Measurements from ENCODE around the gene GLRX.

DNA sequence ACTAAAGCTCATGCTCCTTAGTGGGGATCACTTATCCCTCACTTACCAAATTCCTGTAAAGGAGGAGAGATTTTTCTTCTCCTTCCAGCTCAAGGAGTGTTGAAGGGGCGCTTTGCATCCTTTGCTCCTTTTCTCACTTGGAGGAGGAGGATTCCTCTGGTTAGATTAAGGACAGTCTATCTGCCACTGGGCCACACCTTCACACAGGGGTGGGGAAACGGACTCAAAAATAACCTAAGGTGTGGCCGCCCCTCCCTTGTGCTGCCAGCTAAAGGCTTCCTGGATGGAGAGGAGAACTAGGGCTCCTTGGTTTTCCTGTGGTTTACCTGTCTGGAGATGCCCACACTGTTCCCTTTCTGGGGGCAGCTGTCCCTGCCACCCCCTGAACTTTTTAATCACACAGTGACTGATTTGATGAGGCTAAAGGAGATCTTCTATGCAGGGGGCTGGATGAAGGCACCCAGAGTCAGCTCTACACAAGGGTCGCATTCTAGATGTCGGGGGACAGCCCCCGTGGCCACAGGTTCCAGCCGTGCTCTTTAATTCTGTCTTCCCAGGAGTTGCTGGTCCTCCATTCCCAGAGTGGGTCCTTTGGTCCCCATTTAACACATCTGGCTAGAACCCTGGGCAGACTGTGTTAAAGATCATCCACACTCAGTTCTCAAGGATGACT lies 14.4 kb downstream of the GLRX start:
- TF ChIP-seq, protein P1, sequence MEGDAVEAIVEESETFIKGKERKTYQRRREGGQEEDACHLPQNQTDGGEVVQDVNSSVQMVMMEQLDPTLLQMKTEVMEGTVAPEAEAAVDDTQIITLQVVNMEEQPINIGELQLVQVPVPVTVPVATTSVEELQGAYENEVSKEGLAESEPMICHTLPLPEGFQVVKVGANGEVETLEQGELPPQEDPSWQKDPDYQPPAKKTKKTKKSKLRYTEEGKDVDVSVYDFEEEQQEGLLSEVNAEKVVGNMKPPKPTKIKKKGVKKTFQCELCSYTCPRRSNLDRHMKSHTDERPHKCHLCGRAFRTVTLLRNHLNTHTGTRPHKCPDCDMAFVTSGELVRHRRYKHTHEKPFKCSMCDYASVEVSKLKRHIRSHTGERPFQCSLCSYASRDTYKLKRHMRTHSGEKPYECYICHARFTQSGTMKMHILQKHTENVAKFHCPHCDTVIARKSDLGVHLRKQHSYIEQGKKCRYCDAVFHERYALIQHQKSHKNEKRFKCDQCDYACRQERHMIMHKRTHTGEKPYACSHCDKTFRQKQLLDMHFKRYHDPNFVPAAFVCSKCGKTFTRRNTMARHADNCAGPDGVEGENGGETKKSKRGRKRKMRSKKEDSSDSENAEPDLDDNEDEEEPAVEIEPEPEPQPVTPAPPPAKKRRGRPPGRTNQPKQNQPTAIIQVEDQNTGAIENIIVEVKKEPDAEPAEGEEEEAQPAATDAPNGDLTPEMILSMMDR (IDR thresholded peaks at IDR 0.05): no peak
- no peak for TF ChIP-seq POLR2A (IDR thresholded peaks at IDR 0.05; ENCODE audit: low read depth)
- no peak for TF ChIP-seq POLR2AphosphoS5 (IDR thresholded peaks at IDR 0.05)
- no peak for TF ChIP-seq EP300 (IDR thresholded peaks at IDR 0.05)

All from esophagus muscularis mucosa (tissue), 4 donors.